K562 (cell line): Measurements from ENCODE around the gene SLC49A3. TPM values are rescaled to one million over a fixed set of nuclear protein-coding genes. Genes with fewer than 3 reads are reported as not detected.

Experiments used
- ATAC-seq: fragments of 200-7000 bp; cut with Tn5 transposase; 3 replicates; pipeline ENCODE4 v1.9.1; 2020; ENCODE audit warnings: moderate library complexity
- BruUV-seq: library from RNA; stranded (reverse); fragments of 400-500 nt; replicated peaks from 2 replicates; lab custom pipeline; 2021; lab: Mats Ljungman, UMichigan
- CTCF ChIA-PET: fragments of 300-600 bp; formaldehyde crosslinking; extraction: SDS; loops from one replicate; lab custom pipeline; 2021; ENCODE audit warnings: low intra/inter-chr PET ratio; lab: Yijun Ruan, JAX
- POLR2A ChIA-PET: fragments of 300-600, 350-650 bp; sonication (Branson Sonifier 250); formaldehyde crosslinking; extraction: SDS; loops from one replicate; lab custom pipeline; 2021; ENCODE audit warnings: antibody characterized with exemption, inconsistent platforms; lab: Yijun Ruan, JAX
- DNase-seq, 4 experiments: peaks; one replicate each; pipeline versions ENCODE4 v3.0.0 to v3.0.0-alpha.2; 2011 to 2018; ENCODE audit warnings: low spot score in 3 of 4, mixed read lengths in 3 of 4; ENCODE audit errors: extremely low read depth in 1 of 4
- FAIRE-seq: peaks from 2 replicates; lab custom pipeline; 2011; peaks lifted over from hg19 to GRCh38; lab: Jason Lieb, UNC
- H2AFZ ChIP-seq: 2 replicates; pipeline ENCODE4 v1.6.0; 2011; ENCODE audit warnings: low read depth, low read length, control low read depth, inconsistent platforms
- H3K27ac ChIP-seq: fragments of 200-600 bp; 3 replicates; pipeline ENCODE4 v1.8.0; 2011; ENCODE audit warnings: low read depth, mild to moderate bottlenecking, control low read depth, inconsistent platforms, low read length, moderate library complexity, mixed read lengths; ENCODE audit errors: extremely low read depth
- H3K27me3 ChIP-seq, 2 experiments: fragments of 300-600 bp in 1 of 2; 2 replicates in 1 of 2; 3 replicates in 1 of 2; pipeline versions ENCODE4 v1.6.0 to v1.8.0; 2011; ENCODE audit warnings: inconsistent platforms in 2 of 2, low read length in 2 of 2, mild to moderate bottlenecking in 1 of 2, mixed read lengths in 1 of 2, moderate library complexity in 1 of 2; ENCODE audit not compliant: control insufficient read depth in 2 of 2, insufficient read depth in 2 of 2
- H3K36me3 ChIP-seq: fragments of 300-600 bp; 3 replicates; pipeline ENCODE4 v1.8.0; 2011; ENCODE audit warnings: mild to moderate bottlenecking, low read length, inconsistent platforms; ENCODE audit not compliant: control insufficient read depth, insufficient read depth
- H3K4me1 ChIP-seq, 2 experiments: fragments of 200-600 bp in 1 of 2; replicated peaks in 1 of 2; 2 replicates in 1 of 2; 3 replicates in 1 of 2; pipeline versions ENCODE4 v1.5.1 to v1.8.0; 2011; ENCODE audit warnings: inconsistent platforms in 2 of 2, low read length in 2 of 2, mild to moderate bottlenecking in 1 of 2, mixed read lengths in 1 of 2, moderate library complexity in 1 of 2; ENCODE audit not compliant: control insufficient read depth in 2 of 2, insufficient read depth in 2 of 2
- H3K4me2 ChIP-seq: 2 replicates; pipeline ENCODE4 v1.6.1; 2011; ENCODE audit warnings: low read length, control low read depth, inconsistent platforms, mixed read lengths; ENCODE audit not compliant: insufficient read depth
- H3K4me3 ChIP-seq: fragments of 200-600 bp; sonication (generic), shearing (Covaris generic); 2 replicates; pipeline ENCODE4 v1.5.1; 2016; ENCODE audit warnings: control low read depth, inconsistent platforms
- H3K79me2 ChIP-seq: fragments of 200-600 bp; 3 replicates; pipeline ENCODE4 v1.8.0; 2011; ENCODE audit warnings: low read length, inconsistent platforms; ENCODE audit not compliant: control insufficient read depth, insufficient read depth
- H3K9ac ChIP-seq, 2 experiments: 2 replicates each; pipeline versions ENCODE4 v1.6.0 to v1.6.1; 2011; ENCODE audit warnings: low read depth in 2 of 2, low read length in 2 of 2, control low read depth in 1 of 2, inconsistent platforms in 1 of 2, mild to moderate bottlenecking in 1 of 2, mixed read lengths in 1 of 2; ENCODE audit not compliant: insufficient read depth in 1 of 2
- H3K9me1 ChIP-seq: one replicate; pipeline ENCODE4 v1.6.0; 2011; ENCODE audit warnings: inconsistent platforms, mild to moderate bottlenecking, low read length, moderate library complexity; ENCODE audit not compliant: control insufficient read depth, insufficient read depth
- H3K9me3 ChIP-seq: replicated peaks from 2 replicates; pipeline ENCODE4 v1.5.1; 2011; ENCODE audit warnings: low read depth, low read length, inconsistent platforms; ENCODE audit not compliant: control insufficient read depth, insufficient read depth
- H4K20me1 ChIP-seq: replicated peaks from 2 replicates; pipeline ENCODE4 v1.6.1; 2011; ENCODE audit warnings: low read length, inconsistent platforms, mixed read lengths; ENCODE audit not compliant: control insufficient read depth, insufficient read depth
- CSDE1 ChIP-seq, 2 experiments: fragments of 450-650 bp; IDR thresholded peaks; 2 replicates each; pipeline ENCODE4 v1.6.1; 2016; ENCODE audit warnings: mild to moderate bottlenecking in 1 of 2
- FOXK2 ChIP-seq, 2 experiments: fragments of 450-650 bp; IDR thresholded peaks in 1 of 2; conservative IDR thresholded peaks in 1 of 2; 2 replicates each; pipeline ENCODE4 v1.6.1; 2016; ENCODE audit warnings: low read depth in 2 of 2, mild to moderate bottlenecking in 1 of 2
- FOXM1 ChIP-seq, 2 experiments: fragments of 450-650 bp in 1 of 2; sonication (generic) in 1 of 2; formaldehyde crosslinking in 1 of 2; IDR thresholded peaks; 2 replicates each; pipeline versions ENCODE4 v1.6.1 to v1.9.0; 2017 to 2022; ENCODE audit warnings: low read depth in 2 of 2, mild to moderate bottlenecking in 2 of 2, missing genetic modification reagents in 1 of 2, moderate library complexity in 1 of 2
- ILF3 ChIP-seq: fragments of 450-650 bp; IDR thresholded peaks from 2 replicates; pipeline ENCODE4 v1.6.1; 2018; ENCODE audit warnings: antibody characterized with exemption, mild to moderate bottlenecking, moderate library complexity, borderline replicate concordance
- NFE2 ChIP-seq: IDR thresholded peaks from 2 replicates; pipeline ENCODE4 v1.6.1; 2014; ENCODE audit warnings: antibody characterized with exemption, low read depth
- RBM39 ChIP-seq: fragments of 200-400 bp; formaldehyde crosslinking; optimal IDR thresholded peaks from 2 replicates; pipeline ENCODE3; 2018; ENCODE audit warnings: low read depth, low read length
- RUNX1 ChIP-seq: sonication (generic); IDR thresholded peaks from 2 replicates; pipeline ENCODE4 v1.6.1; 2016; ENCODE audit warnings: antibody characterized with exemption, low read depth
- ZBTB40 ChIP-seq, 2 experiments: fragments of 450-650 bp in 1 of 2; sonication (generic) in 1 of 2; formaldehyde crosslinking in 1 of 2; IDR thresholded peaks; 2 replicates each; pipeline versions ENCODE4 v1.7.1 to v1.9.0; 2016 to 2022; ENCODE audit warnings: inconsistent platforms in 1 of 2, mild to moderate bottlenecking in 1 of 2, missing genetic modification reagents in 1 of 2
- ZNF174 ChIP-seq: fragments of 250-450 bp; sonication (Bioruptor Pico); IDR thresholded peaks from 2 replicates; pipeline ENCODE4 v1.4.0; 2020; ENCODE audit warnings: mild to moderate bottlenecking
- ZNF511 ChIP-seq: sonication (generic); formaldehyde crosslinking; IDR thresholded peaks from 2 replicates; pipeline ENCODE4 v1.8.0; 2022; ENCODE audit warnings: mild to moderate bottlenecking, missing genetic modification reagents
- ZNF764 ChIP-seq: fragments of 250-450 bp; sonication (Bioruptor Pico); IDR thresholded peaks from 2 replicates; pipeline ENCODE4 v1.4.0; 2020; ENCODE audit warnings: low read depth, mild to moderate bottlenecking, moderate library complexity
- WGBS: fragments of 100-300 bp; shearing (Covaris generic); methylation state at CpG from one replicate; pipeline ENCODE4 v1.1.6; 2016; ENCODE audit warnings: low coverage, mixed read lengths; ENCODE audit not compliant: insufficient coverage; ENCODE audit errors: missing lambda C conversion rate; 5-methylcytosine and 5-hydroxymethylcytosine counted together
- in situ Hi-C: fragments of 300-500 bp; cut with MboI; formaldehyde crosslinking; loops from 4 replicates; pipeline ENCODE4 v1.15.0; 2018; ENCODE audit warnings: inconsistent platforms, mixed read lengths
- intact Hi-C: fragments of 100-400 bp; cut with micrococcal nuclease; formaldehyde crosslinking; loops from 2 replicates; pipeline ENCODE4 v1.14.2; 2022
- polyA plus RNA-seq, 8 experiments: library from polyadenylated mRNA; depleted of rRNA in 4 of 8; stranded (reverse) in 5 of 8; unstranded in 3 of 8; fragments of >200 nt; fragmentation: Nextera tagmentation in 2 of 8; fragmentation: Illumina TruSeq in 1 of 8; extraction: Ambion mirVana in 2 of 8; extraction: Trizol in 1 of 8; gene quantifications; 2 replicates each; pipeline versions ENCODE4 v1.2.1 to v1.2.3, GENCODE V29; 2011 to 2014; ENCODE audit warnings: inconsistent platforms in 1 of 8, missing spikeins in 1 of 8
- total RNA-seq, 7 experiments: library from RNA; depleted of rRNA in 6 of 7; stranded (reverse); fragments of >200 nt in 6 of 7; fragmentation: Illumina TruSeq in 2 of 7; extraction: Trizol in 2 of 7; gene quantifications; 2 replicates each; pipeline versions ENCODE4 v1.2.1 to v1.2.3, GENCODE V29; 2011 to 2021; ENCODE audit warnings: low replicate concordance in 1 of 7

The SLC49A3 gene
- total and polyA plus RNA-seq, 9 of the 15 experiments (the other 6 are each of a cell fraction or from before 2014, with no cell fraction given) = 0.24 to 0.41 TPM; not detected in 7

- ChIA-PET CTCF (no interaction called here), POLR2A (interaction anchor here (0.6 kb wide), 1 partner anchor 10 kb away, joined by 4 read pairs; no protein-coding TSS in a partner anchor)
- no peaks in the 10 kb centered on the region for H3K27me3 ChIP-seq
- intact Hi-C loops = loop anchor here (5.0 to 10.0 kb wide), 3 partner anchors 54 to 304 kb away; partner anchors contain the start of gene IDUA
- H3K36me3 ChIP-seq = no peaks in the 10 kb centered on the region
- WGBS = 3% methylated on average over 20 of the region's 62 CpGs
- H3K4me2 ChIP-seq = peak overlapping the region; percentile 50
- BruUV-seq = no TSS peak
- H2AFZ ChIP-seq = peak overlapping the region; percentile 82
- no peak for FAIRE-seq
- H3K79me2 ChIP-seq = no peaks in the 10 kb centered on the region
- H3K9me1 ChIP-seq = no peaks in the 10 kb centered on the region
- peak; percentile 79 to 87 (median 84) for DNase-seq
- H3K4me1 ChIP-seq = peaks cover 11 to 94% of the 10 kb centered on the region in 2 experiments; a peak in 4 of 5 replicates
- in situ Hi-C loops = no loop called here
- peak overlapping the region; percentile 4 to 90; a peak in 3 of 4 replicates for H3K9ac ChIP-seq
- H3K27ac ChIP-seq = peak overlapping the region; percentile 63; the same call in 2 of the 3 replicates
- ATAC-seq = peak; percentile 78
- peak overlapping the region; percentile 44 for H3K4me3 ChIP-seq
- H3K9me3 ChIP-seq = no peaks in the 10 kb centered on the region
- 0 out of 2 replicates have a peak, but pooled peaks cover 4% of the 10 kb centered on the region for H4K20me1 ChIP-seq
- TF ChIP-seq ZNF764 (CRISPR knock-in tag) = no peak
- TF ChIP-seq ZNF511 (CRISPR knock-in tag) = no peak
- no peak for TF ChIP-seq RBM39
- TF ChIP-seq CSDE1 (IDR thresholded peaks at IDR 0.05) = no peak
- no peak for TF ChIP-seq RUNX1
- no peak for TF ChIP-seq ZBTB40 (IDR thresholded peaks at IDR 0.05)
- TF ChIP-seq ZBTB40 (CRISPR knock-in tag; IDR thresholded peaks at IDR 0.05) = no peak
- no peak for TF ChIP-seq FOXM1 (IDR thresholded peaks at IDR 0.05; ENCODE audit: low read depth)
- TF ChIP-seq FOXM1 (CRISPR knock-in tag; IDR thresholded peaks at IDR 0.05; ENCODE audit: low read depth) = peak; percentile 42; the same call in 1 of the 2 replicates
- no peak for TF ChIP-seq ZNF174 (CRISPR knock-in tag)
- no peak for TF ChIP-seq FOXK2 (conservative IDR thresholded peaks at IDR 0.05 in 1 of 2, IDR thresholded peaks at IDR 0.05 in 1 of 2; ENCODE audit: low read depth in 2 of 2)
- no peak for TF ChIP-seq ILF3
- TF ChIP-seq NFE2 = no peak
Observed at GRCh38 chr4:680928-681645, 7.9 kb downstream of the SLC49A3 start.
